ENCODE measurements around the gene TDRD6. TPM values are rescaled to one million over a fixed set of nuclear protein-coding genes. Genes with fewer than 3 reads are reported as not detected.

Gene TDRD6
- total RNA-seq, 1 experiment from 2014 or later, result 0.57 TPM

DNA sequence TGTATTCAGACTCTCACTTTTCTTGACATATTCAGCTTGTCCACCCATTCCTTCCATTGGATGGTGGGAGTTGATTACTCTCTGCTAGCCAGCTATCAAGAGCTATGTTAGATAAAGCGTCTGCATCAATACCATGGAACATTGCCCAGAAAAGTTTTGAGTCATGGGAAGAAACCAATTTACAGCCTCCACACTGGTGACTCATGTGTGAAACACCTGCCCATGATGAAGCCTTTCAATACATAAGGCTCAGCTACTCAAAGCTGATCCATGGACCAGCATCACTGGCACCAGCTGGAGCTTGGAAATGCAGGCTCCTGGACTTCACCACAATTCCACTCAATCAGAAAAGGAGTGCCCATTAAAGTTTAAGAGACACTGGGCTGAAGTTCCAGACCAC, 31.4 kb downstream of the TDRD6 start (continued):
- peak; percentile 77; the same call in 1 of the 2 replicates for TF ChIP-seq CBX3 (IDR thresholded peaks at IDR 0.05; ENCODE audit: low read depth)
- TF ChIP-seq, protein P1, sequence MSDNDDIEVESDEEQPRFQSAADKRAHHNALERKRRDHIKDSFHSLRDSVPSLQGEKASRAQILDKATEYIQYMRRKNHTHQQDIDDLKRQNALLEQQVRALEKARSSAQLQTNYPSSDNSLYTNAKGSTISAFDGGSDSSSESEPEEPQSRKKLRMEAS (IDR thresholded peaks at IDR 0.05), result peak; percentile 65
- TF ChIP-seq RAD21 (IDR thresholded peaks at IDR 0.05; ENCODE audit: low read depth), result no peak
- TF ChIP-seq ELF1 (IDR thresholded peaks at IDR 0.05; ENCODE audit: borderline replicate concordance, low read depth), result no peak
- peak; percentile 59 for TF ChIP-seq SP1 (IDR thresholded peaks at IDR 0.05; ENCODE audit: low read depth)

DNA sequence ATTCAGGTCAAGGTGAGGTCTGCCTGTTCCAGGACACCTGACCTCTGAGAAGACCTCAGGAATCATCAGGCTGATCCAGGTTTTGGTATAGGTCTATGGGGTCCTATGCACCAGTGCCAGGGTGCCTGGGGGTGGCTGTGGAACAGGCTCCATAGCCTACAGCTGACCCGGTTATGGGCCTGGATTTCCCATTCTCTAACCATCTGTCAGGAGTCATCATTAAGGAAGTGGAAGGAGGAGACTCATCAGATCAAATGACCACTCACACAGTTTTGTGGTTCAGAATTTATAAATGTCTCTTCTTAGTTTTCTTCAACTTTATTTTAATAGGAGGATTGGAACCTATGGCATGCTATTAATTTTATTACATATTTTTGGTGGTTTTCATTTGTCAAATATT, 32.7 kb downstream of the TDRD6 start:
- intact Hi-C loops (cut with micrococcal nuclease), result no loop called here
- ChIA-PET RAD21 (ENCODE audit: low non-redundant PET in 1 of 2, low total read pairs in 2 of 2, uncharacterized antibody in 2 of 2, unreplicated experiment in 2 of 2) (no interaction called here), CTCF (no interaction called here), POLR2A (no interaction called here)
- H3K9me3 ChIP-seq (ENCODE audit: control insufficient read depth in 1 of 2, insufficient read depth in 1 of 2, low read depth in 1 of 2, low read length in 2 of 2), result no peaks in the 10 kb centered on the region
- H4K20me1 ChIP-seq (ENCODE audit: insufficient read depth), result no peaks in the 10 kb centered on the region
- no peak for DNase-seq (ENCODE audit: low read depth, low spot score)
- H3K4me3 ChIP-seq (replicated peaks in 1 of 2; ENCODE audit: low read depth in 1 of 2, low read length in 2 of 2), result no peak overlapping the region
- no peaks in the 10 kb centered on the region for H3K36me3 ChIP-seq (ENCODE audit: control insufficient read depth in 1 of 2, insufficient read depth in 2 of 2, low read length in 2 of 2)
- BruUV-seq (replicated peaks), result no TSS peak
- H3K79me2 ChIP-seq (ENCODE audit: insufficient read depth, low read length), result no peaks in the 10 kb centered on the region
- no peak overlapping the region for H3K27ac ChIP-seq (ENCODE audit: low read depth, low read length)
- no peak for ATAC-seq
- no peak overlapping the region for H3K9ac ChIP-seq (ENCODE audit: low read length)
- H3K4me2 ChIP-seq (ENCODE audit: low read length), result no peak overlapping the region
- H2AFZ ChIP-seq (ENCODE audit: low read depth, low read length, poor library complexity, severe bottlenecking), result no peak overlapping the region
- no peaks in the 10 kb centered on the region for H3K27me3 ChIP-seq (ENCODE audit: insufficient read depth, low read length)
- no peaks in the 10 kb centered on the region for H3K9me2 ChIP-seq (ENCODE audit: insufficient read depth)
- H3K4me1 ChIP-seq (ENCODE audit: control insufficient read depth in 1 of 2, insufficient read depth in 2 of 2, low read length in 2 of 2), result peaks cover 2 to 25% of the 10 kb centered on the region in 2 experiments; a peak in 3 of 4 replicates
- no peak for TF ChIP-seq FOSL1 (IDR thresholded peaks at IDR 0.05; ENCODE audit: low read depth)
- no peak for TF ChIP-seq SRF (IDR thresholded peaks at IDR 0.05; ENCODE audit: low read depth)
- no peak for TF ChIP-seq ZNF274 (IDR thresholded peaks at IDR 0.05; ENCODE audit: low read depth, low read length)
- TF ChIP-seq POLR2AphosphoS5 (IDR thresholded peaks at IDR 0.05; ENCODE audit: low read depth, low read length), result no peak
- no peak for TF ChIP-seq YY1 (IDR thresholded peaks at IDR 0.05; ENCODE audit: extremely low read depth, insufficient replicate concordance, low read depth, low read length)
- no peak for TF ChIP-seq RAD21 (IDR thresholded peaks at IDR 0.05; ENCODE audit: low read depth)
- TF ChIP-seq, protein P1 (IDR thresholded peaks at IDR 0.05), result no peak
- TF ChIP-seq, protein P2, sequence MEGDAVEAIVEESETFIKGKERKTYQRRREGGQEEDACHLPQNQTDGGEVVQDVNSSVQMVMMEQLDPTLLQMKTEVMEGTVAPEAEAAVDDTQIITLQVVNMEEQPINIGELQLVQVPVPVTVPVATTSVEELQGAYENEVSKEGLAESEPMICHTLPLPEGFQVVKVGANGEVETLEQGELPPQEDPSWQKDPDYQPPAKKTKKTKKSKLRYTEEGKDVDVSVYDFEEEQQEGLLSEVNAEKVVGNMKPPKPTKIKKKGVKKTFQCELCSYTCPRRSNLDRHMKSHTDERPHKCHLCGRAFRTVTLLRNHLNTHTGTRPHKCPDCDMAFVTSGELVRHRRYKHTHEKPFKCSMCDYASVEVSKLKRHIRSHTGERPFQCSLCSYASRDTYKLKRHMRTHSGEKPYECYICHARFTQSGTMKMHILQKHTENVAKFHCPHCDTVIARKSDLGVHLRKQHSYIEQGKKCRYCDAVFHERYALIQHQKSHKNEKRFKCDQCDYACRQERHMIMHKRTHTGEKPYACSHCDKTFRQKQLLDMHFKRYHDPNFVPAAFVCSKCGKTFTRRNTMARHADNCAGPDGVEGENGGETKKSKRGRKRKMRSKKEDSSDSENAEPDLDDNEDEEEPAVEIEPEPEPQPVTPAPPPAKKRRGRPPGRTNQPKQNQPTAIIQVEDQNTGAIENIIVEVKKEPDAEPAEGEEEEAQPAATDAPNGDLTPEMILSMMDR (IDR thresholded peaks at IDR 0.05 in 2 of 3, conservative IDR thresholded peaks at IDR 0.05 in 1 of 3; ENCODE audit: borderline replicate concordance in 1 of 3, insufficient read depth in 1 of 3, low read depth in 2 of 3, low read length in 2 of 3), result no peak
- no peak for TF ChIP-seq TCF7L2 (IDR thresholded peaks at IDR 0.05; ENCODE audit: borderline replicate concordance, extremely low read depth, insufficient read depth, insufficient read length)
- TF ChIP-seq JUND (IDR thresholded peaks at IDR 0.05), result no peak
- TF ChIP-seq EGR1 (IDR thresholded peaks at IDR 0.05; ENCODE audit: low read depth), result no peak
- TF ChIP-seq SP1 (IDR thresholded peaks at IDR 0.05; ENCODE audit: low read depth), result no peak
- TF ChIP-seq POLR2A (IDR thresholded peaks at IDR 0.05; ENCODE audit: borderline replicate concordance, extremely low read depth, insufficient read depth, insufficient read length), result no peak
- TF ChIP-seq EZH2phosphoT487 (IDR thresholded peaks at IDR 0.05; ENCODE audit: borderline replicate concordance), result no peak
- no peak for TF ChIP-seq ELF1 (IDR thresholded peaks at IDR 0.05; ENCODE audit: borderline replicate concordance, low read depth)
- no peak for TF ChIP-seq EZH2 (IDR thresholded peaks at IDR 0.05)
- no peak for TF ChIP-seq CEBPB (IDR thresholded peaks at IDR 0.05; ENCODE audit: low read depth)
- TF ChIP-seq, protein P3, sequence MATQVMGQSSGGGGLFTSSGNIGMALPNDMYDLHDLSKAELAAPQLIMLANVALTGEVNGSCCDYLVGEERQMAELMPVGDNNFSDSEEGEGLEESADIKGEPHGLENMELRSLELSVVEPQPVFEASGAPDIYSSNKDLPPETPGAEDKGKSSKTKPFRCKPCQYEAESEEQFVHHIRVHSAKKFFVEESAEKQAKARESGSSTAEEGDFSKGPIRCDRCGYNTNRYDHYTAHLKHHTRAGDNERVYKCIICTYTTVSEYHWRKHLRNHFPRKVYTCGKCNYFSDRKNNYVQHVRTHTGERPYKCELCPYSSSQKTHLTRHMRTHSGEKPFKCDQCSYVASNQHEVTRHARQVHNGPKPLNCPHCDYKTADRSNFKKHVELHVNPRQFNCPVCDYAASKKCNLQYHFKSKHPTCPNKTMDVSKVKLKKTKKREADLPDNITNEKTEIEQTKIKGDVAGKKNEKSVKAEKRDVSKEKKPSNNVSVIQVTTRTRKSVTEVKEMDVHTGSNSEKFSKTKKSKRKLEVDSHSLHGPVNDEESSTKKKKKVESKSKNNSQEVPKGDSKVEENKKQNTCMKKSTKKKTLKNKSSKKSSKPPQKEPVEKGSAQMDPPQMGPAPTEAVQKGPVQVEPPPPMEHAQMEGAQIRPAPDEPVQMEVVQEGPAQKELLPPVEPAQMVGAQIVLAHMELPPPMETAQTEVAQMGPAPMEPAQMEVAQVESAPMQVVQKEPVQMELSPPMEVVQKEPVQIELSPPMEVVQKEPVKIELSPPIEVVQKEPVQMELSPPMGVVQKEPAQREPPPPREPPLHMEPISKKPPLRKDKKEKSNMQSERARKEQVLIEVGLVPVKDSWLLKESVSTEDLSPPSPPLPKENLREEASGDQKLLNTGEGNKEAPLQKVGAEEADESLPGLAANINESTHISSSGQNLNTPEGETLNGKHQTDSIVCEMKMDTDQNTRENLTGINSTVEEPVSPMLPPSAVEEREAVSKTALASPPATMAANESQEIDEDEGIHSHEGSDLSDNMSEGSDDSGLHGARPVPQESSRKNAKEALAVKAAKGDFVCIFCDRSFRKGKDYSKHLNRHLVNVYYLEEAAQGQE (IDR thresholded peaks at IDR 0.05; ENCODE audit: low read depth), result no peak
